GM15510 (cell line): ENCODE results near the gene GPR84.

Experiments used
- POLR2A ChIP-seq: IDR thresholded peaks from 3 replicates; pipeline ENCODE4 v1.6.1; 2011; ENCODE audit warnings: borderline replicate concordance; ENCODE audit not compliant: insufficient read length; ENCODE audit errors: extremely low read depth

Gene GPR84

GRCh38 chr12:54356228-54356627, 8.1 kb downstream of the GPR84 start:
- TF ChIP-seq POLR2A: no peak

- no peak for TF ChIP-seq POLR2A
Observed at GRCh38 chr12:54355104-54355815, 9.0 kb downstream of the GPR84 start.

GRCh38 chr12:54352891-54353874, 11.1 kb downstream of the GPR84 start:
- TF ChIP-seq POLR2A: no peak

- no peak for TF ChIP-seq POLR2A
Observed at GRCh38 chr12:54352022-54352531, 12.2 kb downstream of the GPR84 start.

GRCh38 chr12:54351341-54351740, 12.9 kb downstream of the GPR84 start:
- TF ChIP-seq POLR2A: no peak

GRCh38 chr12:54350743-54351142, 13.5 kb downstream of the GPR84 start:
- no peak for TF ChIP-seq POLR2A

GRCh38 chr12:54349679-54350078, 14.6 kb downstream of the GPR84 start:
- no peak for TF ChIP-seq POLR2A

GRCh38 chr12:54349036-54349435, 15.2 kb downstream of the GPR84 start:
- no peak for TF ChIP-seq POLR2A

- TF ChIP-seq POLR2A: no peak
Observed at GRCh38 chr12:54341378-54342300, 22.6 kb downstream of the GPR84 start.

- TF ChIP-seq POLR2A: no peak
Observed at GRCh38 chr12:54340846-54341245, 23.4 kb downstream of the GPR84 start.

GRCh38 chr12:54338698-54339296, 25.5 kb downstream of the GPR84 start:
- no peak for TF ChIP-seq POLR2A

GRCh38 chr12:54337854-54338650, 26.2 kb downstream of the GPR84 start:
- no peak for TF ChIP-seq POLR2A

GRCh38 chr12:54337280-54337842, 26.9 kb downstream of the GPR84 start:
- TF ChIP-seq POLR2A: no peak
